Stimulated activated CD8-positive, alpha-beta memory T cell treated with anti-CD3 and anti-CD28 coated beads, Interleukin-15, amount 100 ng/mL, for 1 hour (primary cell): ENCODE data around the gene SHC3.
"Not testable (repeated sequence)": the region's sequence is repeated elsewhere in the genome, so short reads cannot be mapped to it uniquely, and the experiment has no call there.

Experiments used
- DNase-seq: peaks from one replicate; pipeline ENCODE4 v3.0.0-alpha.2; 2020; ENCODE audit warnings: low read depth

SHC3 gene, protein sequence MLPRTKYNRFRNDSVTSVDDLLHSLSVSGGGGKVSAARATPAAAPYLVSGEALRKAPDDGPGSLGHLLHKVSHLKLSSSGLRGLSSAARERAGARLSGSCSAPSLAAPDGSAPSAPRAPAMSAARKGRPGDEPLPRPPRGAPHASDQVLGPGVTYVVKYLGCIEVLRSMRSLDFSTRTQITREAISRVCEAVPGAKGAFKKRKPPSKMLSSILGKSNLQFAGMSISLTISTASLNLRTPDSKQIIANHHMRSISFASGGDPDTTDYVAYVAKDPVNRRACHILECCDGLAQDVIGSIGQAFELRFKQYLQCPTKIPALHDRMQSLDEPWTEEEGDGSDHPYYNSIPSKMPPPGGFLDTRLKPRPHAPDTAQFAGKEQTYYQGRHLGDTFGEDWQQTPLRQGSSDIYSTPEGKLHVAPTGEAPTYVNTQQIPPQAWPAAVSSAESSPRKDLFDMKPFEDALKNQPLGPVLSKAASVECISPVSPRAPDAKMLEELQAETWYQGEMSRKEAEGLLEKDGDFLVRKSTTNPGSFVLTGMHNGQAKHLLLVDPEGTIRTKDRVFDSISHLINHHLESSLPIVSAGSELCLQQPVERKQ

DNA sequence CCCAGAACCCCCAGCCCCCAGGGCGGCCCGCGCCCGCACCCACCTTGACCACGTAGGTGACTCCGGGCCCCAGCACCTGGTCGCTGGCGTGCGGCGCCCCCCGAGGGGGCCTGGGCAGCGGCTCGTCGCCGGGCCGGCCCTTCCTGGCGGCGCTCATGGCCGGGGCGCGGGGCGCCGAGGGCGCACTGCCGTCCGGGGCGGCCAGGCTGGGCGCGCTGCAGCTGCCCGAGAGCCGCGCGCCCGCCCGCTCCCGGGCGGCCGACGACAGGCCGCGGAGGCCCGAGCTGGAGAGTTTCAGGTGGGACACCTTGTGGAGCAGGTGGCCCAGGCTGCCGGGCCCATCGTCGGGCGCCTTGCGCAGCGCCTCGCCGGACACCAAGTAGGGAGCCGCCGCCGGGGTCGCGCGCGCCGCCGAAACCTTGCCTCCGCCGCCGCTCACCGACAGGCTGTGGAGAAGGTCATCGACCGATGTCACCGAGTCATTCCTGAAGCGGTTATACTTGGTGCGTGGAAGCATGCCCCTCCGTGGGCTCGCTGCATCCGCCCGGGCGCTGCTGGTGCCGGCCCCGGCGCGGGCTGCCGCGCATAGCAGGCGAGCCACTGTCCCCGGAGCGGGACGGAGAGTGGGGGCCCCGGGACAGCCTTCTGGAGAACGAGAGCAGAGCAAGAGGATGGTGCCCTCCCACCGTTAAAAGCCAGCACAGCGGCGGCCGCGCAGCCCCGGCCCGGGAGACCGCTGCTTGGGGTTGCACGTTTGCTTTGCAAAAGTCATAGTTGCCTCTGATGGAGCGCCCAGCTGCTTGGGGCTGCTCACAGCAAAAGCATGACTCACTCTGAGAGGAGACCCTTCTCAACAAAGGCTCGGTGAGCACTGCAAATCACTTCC lies at the start of gene SHC3:
SHC3 (minus strand) TSS at position 875 of the 886 bp plus-strand sequence; CDS start at position 517, 358 bp downstream.
- no peak for DNase-seq

DNA sequence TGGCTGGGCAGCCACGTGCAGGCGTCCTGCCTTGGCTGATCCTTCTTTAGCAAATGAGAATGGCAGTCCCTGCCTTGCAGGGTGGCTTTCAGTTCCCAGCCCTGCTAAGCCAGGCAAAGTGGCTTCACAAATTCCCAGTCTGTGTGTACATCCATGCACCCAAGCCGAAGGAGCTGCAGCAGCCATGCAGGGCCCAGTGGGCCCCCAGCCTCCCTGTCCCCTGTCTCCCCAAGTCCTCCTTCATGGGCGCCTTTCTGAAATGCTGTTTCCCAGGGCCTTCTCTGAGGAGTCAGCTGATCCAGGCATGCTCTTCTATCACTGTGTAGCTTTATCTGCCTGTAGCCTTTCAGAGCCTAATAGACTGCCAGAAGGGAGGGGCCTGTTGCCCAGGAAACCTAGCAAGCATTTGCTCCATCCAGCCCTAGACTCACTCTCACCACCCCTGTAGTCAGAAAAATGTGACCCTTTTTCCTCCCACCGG lies 47.4 kb upstream of the SHC3 start:
- no peak for DNase-seq

DNA sequence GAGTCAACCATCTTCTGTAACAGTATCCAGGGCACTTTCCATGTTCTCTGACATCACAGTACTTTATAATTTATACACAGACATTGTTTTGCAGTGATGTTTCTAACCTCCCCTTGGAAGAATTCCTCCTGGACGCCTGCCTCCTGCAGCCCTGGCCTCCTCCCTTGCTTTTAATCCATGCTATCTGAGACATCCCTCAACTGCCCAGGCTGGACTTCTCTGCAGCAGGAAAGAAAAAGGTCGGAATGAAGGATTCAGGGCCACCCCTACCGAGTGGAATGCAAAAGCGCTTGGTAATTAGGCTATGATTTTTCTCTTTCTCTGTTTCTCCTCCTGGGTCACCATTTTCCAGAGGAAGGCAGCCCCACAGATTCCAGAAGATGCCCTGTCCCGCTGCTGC lies 47.0 kb upstream of the SHC3 start:
- DNase-seq: no peak

DNA sequence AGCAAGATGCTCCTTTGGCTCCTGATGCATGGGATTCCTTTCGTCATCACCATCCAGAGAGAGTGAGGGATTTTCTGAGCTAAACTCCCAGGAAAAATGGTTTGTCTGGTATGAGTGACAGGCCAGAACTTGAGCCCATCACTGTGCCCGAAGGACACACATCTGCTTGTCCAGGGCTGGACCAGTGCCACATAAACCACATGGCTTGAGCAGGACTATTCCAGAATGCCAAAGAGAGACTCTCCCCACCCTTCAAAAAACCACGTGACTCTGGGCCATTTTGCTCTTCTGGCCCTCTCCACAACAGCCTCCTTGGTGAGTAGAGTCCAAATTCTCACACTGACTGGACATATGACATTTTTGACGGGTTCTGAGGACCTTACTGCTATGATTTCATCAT lies 46.4 kb upstream of the SHC3 start:
- DNase-seq: no peak

DNA sequence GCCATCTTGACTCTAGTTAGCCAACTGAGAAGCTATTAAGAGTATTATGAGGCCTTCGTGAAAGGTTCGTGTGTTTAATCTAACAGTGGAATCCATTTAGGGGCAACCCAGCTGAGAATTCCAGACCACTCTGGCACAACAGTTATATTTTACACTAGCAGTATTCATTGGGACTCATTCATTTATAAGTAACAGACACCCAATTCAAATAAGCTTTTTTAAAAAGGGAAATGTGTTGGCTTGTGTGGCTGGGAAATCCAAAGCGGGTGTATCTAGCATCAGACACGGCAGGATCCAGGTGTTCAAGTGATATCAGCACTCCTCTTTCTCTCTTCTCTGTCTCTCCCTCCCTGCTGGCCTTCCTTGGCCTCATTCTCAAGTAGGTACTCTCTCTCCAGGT lies 46.0 kb upstream of the SHC3 start:
- DNase-seq: no peak

DNA sequence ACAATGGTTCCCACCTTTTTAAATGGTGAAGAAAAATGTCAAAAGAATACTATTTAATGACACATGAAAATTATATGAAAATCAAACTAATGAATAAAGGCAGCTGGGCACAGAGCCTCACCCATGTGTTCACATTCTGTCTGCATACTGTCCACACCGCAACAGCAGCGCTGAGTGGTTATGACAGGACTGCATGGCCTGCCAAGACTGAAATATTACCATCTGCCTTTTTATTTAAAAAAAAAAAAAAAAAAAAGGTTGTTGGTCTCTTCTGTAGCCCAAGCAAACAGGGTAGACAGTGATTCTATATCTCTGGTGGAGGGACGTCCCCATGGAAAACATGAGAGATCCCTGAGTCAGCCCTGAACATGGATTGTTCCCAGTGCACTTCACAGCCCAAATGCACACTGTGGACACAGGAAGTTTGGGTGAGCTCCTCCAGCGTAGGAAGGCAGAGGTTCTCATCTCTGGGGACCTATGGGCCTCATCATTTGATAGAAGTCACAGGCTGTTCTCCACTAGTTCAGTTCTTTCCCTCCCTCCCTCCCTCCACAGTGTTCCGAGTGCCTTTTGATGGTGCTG lies 44.9 kb upstream of the SHC3 start:
- DNase-seq: no peak

DNA sequence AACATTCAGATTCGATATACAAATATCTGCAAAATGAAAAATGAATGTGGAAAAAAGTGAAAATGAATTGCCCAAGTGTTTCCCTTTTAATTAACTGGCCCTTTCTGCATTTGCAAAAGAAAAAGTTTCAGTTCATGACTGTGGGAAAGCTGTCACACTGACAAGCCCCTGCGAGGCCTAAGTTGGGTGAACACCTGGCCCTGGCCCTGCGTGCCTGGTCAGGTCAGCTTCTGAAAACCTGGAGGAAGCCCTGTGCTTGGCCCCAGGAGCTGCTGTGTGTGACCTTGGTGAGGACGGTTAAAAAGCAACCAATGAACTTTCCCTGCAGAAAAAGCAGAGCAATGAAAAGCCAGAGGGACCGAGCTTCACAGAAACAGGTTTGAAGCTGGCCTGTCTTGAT lies 41.0 kb upstream of the SHC3 start:
- DNase-seq: no peak

DNA sequence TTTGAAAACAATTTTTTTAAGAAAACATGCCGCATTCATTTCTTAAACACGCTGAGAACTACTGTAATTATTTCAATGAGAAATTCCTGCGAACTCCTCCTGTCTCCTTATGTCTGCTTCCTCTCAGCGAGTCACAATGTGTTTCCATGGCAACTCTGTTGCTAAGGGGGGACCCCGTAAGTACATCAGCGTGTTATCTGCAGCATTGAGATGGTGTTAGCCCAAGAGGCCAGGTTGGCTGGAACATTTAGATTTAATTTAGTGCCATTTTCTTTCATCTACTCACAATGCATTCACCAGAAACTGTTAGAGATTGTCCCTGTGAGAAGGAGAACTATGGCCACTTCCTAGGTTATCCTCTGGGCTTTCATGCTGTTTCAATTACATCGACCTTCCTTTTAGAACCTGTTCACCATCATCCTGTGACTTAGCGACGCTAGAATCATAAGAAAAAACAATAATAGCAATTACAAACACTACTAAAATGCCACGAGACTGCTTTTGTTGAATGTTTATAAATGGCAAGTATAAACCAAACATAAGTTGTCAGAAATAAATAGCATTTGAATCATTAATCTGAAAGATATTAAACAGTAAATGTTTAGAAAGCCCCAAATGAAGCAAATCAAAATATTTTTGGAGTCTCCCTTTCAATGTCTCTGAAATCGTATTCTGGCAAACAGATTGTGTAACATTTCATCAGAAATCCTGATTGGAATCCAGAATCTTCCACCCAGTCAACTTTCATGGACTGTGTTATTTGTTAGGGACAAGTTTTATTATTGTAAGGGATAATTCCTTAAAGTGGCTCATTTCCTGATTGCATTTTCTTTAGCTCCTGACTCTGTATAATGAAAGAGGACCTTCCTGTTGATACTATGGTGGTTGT lies 39.7 kb upstream of the SHC3 start:
- DNase-seq: no peak

DNA sequence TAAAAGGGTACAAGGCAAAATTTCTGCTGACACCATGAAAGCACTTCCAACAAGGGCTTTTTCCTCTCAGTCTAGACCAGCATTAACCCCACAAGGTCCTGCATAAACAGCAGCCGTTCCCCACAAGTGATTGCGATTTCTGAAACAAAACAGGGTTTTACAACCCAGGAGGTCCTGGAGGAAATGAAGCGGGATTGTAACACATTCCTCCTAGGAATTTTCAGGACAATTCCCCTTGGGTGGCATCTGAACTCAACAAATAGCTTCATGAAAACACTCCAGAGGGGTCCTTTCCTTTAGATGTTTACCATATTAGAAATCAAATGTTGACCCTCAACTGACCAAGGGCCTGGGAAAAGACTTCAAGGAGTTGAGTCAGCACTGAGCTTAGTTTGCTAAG lies 36.7 kb upstream of the SHC3 start:
- no peak for DNase-seq

DNA sequence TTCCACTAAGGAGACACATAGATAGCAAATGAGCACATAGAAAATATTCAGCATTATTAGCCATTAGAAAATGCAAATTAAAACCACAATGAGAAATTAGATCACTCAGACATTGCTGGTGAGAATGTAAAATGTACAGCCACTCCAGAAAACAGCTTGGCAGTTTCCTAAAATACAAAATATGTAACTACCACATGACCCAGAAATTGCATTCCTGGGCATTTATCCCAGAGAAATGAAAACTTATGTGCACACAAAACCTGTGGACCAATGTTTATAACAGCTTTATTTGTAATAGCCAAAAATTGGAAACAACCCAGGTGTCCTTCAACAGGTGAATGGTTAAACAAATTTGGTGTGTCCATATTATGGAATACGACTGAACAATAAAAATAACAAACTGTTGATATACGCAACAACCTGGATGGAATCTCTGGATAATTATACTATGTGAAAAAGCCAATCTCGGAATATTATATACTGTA lies 34.8 kb upstream of the SHC3 start:
- DNase-seq: no peak

DNA sequence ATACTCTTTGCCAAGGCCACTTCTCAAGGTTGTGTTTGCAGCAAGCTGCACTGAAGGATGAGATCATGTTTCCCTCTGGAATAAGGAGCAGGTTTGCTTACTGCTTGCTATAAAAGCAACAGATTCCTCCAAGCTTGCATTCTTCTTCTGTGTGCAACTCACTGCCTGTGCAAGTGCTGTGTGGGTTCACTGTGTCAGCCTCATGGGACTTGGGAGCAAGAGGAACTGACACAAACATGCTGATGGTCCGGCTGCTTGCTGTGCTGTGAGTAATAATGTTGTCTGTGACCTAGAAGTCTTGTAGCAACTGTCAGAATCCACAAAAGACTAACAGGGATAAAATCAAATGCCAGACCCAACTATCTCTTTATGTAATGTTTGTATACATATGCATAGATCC lies 33.6 kb upstream of the SHC3 start:
- no peak for DNase-seq

DNA sequence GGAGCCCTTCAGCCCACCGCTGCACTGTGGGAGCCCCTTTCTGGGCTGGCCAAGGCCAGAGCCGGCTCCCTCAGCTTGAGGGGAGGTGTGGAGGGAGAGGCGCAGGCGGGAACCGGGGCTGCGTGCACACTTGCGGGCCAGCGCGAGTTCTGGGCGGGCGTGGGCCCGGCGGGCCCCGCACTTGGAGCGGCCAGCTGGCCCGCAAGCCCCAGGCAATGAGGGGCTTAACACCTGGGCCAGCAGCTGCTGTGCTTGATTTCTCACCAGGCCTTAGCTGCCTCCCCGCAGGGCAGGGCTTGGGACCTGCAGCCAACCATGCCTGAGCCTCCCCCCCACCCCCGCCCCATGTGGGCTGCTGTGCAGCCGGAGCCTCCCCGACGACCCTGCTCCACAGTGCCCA lies 30.7 kb upstream of the SHC3 start:
- not testable (repeated sequence) for DNase-seq

DNA sequence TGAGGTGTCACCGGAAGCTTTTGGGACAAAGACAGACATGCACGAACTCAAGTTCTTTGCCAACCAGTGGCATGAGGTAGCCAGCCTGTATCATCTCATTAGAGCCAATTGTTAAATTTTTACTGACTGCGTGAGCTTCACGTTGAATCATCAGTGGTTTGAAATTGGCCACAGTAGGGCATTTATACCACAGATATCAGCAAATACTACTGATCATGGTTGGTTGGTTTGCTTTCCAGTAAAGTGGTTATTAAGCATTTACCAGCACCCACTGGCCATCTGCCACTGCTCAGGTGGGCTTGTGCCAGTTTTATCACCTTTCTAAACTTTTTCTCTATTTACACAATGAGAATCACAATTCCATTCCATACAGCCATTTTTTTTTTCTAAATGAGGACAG lies 28.4 kb upstream of the SHC3 start:
- no peak for DNase-seq

DNA sequence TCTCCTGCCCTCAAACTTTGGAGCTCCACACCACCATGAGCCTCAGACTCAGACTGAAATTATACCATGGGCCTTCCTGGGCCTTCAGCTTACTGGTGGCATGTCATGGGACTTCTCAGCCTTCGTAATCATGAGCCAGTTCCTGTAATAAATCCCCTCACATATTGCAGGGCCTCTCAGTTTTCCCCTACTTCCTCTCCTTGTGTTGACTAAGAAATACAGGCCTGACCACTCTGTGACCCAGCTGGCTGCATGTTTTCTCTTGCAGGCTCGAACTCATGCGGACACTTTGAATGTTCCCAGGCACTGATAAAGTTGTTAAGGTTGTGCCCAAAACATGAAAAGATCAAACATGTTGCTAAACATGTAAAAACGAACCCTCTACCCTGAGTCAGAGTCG lies 26.2 kb upstream of the SHC3 start:
- no peak for DNase-seq

DNA sequence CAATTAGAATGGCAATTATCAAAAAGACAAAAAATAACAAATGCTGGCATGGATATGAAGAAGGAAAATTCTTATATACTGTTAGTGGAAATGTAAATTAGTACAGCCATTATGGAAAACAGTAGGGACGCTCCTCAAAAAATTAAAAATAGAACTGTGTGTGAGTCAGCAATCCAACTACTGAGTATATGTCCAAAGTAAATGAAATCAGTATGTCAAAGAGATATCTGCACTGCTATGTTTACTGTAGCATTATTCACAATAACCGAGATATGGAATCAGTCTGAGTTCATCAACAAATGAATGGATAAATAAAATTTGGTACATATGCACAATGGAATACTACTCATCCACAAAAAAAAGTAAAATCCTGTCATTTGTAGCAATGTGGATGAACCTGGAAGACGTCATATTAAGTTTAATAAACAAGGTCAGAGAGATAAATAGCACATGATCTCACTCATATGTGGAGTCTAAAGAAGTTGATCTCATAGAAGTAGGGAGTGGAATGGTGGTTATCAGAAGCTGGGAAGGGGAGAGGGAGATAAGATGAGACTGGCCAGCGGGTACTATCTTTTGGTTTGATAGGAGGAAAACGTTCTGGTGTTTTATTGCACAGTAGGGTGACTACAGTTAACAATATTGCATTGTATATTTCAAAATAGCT lies 16.6 kb upstream of the SHC3 start:
- no peak for DNase-seq

DNA sequence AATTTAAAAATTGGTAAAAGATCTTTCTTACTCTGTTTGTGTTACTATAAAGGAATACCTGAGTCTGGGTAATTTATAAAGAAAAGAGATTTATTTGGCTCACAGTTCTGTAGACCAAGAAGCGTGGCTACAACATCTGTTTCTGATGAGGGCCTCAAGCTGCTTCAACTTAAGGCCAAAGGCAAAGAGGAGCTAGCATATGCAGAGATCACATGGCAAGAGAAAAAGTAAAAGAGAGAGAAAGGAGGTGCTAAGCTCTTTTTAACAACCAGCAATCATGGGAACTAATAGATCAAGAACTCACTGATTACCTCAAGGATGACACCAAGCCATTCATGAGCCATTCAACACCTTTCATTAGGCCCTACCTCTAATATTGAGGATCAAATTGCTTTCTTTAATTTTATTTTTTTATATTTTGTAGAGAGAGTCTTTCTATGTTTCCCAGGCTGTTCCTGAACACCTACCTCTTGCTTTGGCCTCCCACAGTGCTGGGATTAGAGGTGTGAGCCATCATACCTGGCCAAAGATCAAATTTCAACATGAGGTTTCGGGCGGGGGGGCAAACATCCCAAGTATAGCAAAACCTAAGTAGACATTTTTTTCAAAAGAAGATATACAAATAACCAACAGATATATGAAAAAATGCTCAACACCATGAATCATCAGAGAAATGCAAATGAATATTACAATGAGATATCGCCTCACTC lies 16.0 kb upstream of the SHC3 start:
- no peak for DNase-seq

DNA sequence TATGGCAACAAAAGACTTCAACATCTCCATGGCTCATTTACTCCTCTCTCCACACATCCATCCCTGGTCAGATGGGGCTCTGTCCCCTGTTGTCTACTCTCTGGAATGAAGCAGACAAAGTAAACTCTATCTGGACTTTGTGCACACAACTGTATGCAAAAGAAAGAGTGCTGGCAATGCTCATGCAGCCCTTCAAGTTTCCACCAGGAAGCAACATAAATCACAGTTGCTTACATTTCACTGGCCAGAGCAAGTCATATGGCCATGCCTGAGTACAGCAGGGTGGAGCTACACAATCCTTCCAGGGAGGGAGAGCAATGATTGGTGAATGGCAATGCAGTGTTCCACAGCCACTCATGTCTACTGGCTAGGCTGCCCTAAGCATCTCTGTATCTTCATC lies 12.4 kb upstream of the SHC3 start:
- no peak for DNase-seq

DNA sequence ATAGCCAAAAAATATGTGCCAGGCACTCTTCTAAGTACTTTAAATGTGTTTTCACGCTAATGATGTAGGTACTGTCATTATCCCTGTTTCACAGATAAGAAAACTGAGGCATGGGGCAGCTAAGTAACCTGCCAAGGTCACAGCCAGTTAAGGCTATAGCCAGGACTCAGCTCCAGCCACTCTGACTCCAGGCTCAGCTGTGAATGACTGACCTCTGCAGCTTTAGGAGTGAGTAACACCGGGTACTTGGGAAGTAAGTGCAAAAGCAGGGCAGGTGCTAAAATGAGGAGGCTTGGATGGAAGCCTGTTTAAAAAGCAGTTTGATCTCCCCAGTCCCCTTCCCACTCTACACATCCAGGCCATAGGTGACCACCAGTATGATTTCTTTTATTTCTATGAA lies 10.6 kb upstream of the SHC3 start:
- DNase-seq: no peak

DNA sequence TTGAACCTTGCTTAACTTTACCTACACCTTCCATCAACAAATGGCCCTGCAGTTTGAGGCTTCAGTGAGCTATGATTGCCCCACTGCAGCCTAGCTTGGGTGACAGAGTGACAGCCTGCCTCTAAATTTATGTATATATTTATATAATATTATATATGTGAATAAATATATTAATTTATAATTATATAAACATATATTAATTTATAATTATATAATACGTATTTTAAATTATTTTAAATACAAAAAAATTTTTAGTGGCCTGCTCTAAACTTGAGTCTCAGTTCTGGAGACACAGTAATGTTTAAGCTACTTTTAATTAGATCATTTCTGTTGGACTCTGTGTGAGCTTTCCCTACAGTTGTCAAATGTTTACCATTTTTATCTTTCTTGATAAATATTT lies 9.3 kb upstream of the SHC3 start:
- no peak for DNase-seq

DNA sequence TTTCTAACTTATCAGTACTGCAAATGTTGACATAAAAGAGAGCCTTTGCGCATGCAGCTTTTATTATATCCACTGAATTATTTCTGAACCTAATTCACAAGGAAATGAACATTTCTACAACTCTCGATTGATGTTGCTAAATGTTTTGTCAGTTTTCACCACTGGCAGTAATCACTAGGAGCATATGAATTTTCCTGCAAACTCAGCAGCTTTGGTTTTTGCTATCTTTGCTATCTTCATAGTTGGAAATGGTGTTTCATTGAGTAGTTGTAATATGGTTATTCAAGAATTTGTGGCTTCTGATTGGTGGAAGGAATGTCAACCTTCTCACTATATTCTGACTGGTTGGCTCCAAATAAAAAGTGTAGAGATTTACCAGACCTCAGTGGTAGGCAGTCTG lies 8.9 kb upstream of the SHC3 start:
- DNase-seq: no peak
